Stimulated activated CD8-positive, alpha-beta memory T cell treated with anti-CD3 and anti-CD28 coated beads, Interleukin-12 subunit alpha, Interleukin-12 subunit beta, amount 100 ng/mL, for 24 hours (primary cell): Measurements from ENCODE around the gene RNF213.
"Not testable (repeated sequence)": the region's sequence is repeated elsewhere in the genome, so short reads cannot be mapped to it uniquely, and the experiment has no call there.

Experiments used
- DNase-seq: peaks from one replicate; pipeline ENCODE4 v3.0.0-alpha.2; 2020; ENCODE audit errors: extremely low read depth

The RNF213 gene

GRCh38 chr17:80295146-80295545 lies 34.5 kb downstream of the RNF213 start:
- DNase-seq: no peak

GRCh38 chr17:80295559-80295958 lies 34.9 kb downstream of the RNF213 start:
- DNase-seq: no peak

- DNase-seq: no peak
These were observed 35.6 kb downstream of the RNF213 start for GRCh38 chr17:80296221-80296620.

GRCh38 chr17:80297996-80298560 lies 37.4 kb downstream of the RNF213 start:
- no peak for DNase-seq

GRCh38 chr17:80299350-80300100 lies 38.9 kb downstream of the RNF213 start:
- not testable (repeated sequence) for DNase-seq

- DNase-seq: not testable (repeated sequence)
These were observed 40.1 kb downstream of the RNF213 start for GRCh38 chr17:80300756-80301155.

- no peak for DNase-seq
These were observed 43.2 kb downstream of the RNF213 start for GRCh38 chr17:80303824-80304223.

GRCh38 chr17:80307994-80308691 lies 47.5 kb downstream of the RNF213 start:
- no peak for DNase-seq

- no peak for DNase-seq
These were observed 48.3 kb downstream of the RNF213 start for GRCh38 chr17:80308692-80309517.

- no peak for DNase-seq
These were observed 50.7 kb downstream of the RNF213 start for GRCh38 chr17:80311216-80311827.

- no peak for DNase-seq
These were observed 52.0 kb downstream of the RNF213 start for GRCh38 chr17:80312621-80313135.

- no peak for DNase-seq
These were observed 52.6 kb downstream of the RNF213 start for GRCh38 chr17:80313160-80313829.

GRCh38 chr17:80313946-80314345 lies 53.3 kb downstream of the RNF213 start:
- not testable (repeated sequence) for DNase-seq

GRCh38 chr17:80315517-80316182 lies 55.0 kb downstream of the RNF213 start:
- no peak for DNase-seq

GRCh38 chr17:80316431-80316830 lies 55.8 kb downstream of the RNF213 start:
- no peak for DNase-seq

GRCh38 chr17:80316927-80317705 lies 56.5 kb downstream of the RNF213 start:
- DNase-seq: no peak

GRCh38 chr17:80317706-80317980 lies 57.0 kb downstream of the RNF213 start:
- no peak for DNase-seq

- DNase-seq: no peak
These were observed 57.5 kb downstream of the RNF213 start for GRCh38 chr17:80318166-80318565.

- no peak for DNase-seq
These were observed 58.8 kb downstream of the RNF213 start for GRCh38 chr17:80319262-80319998.
